HG03354 (cell line): Measurements from ENCODE around the gene TLCD2.
"Not testable (repeated sequence)": the region's sequence is repeated elsewhere in the genome, so short reads cannot be mapped to it uniquely, and the experiment has no call there.

ENCODE experiments used
- ATAC-seq: cut with Tn5 transposase; IDR thresholded peaks from one replicate; pipeline ENCODE4 v1.9.1; 2021; ENCODE audit warnings: mild to moderate bottlenecking; ENCODE audit not compliant: unreplicated experiment, poor library complexity, severe bottlenecking

The TLCD2 gene

GRCh38 chr17:1736348-1737281 is 26.4 kb upstream of the TLCD2 start:
- no peak for ATAC-seq

- no peak for ATAC-seq
Measured at GRCh38 chr17:1735834-1736347, 25.7 kb upstream of the TLCD2 start.

- no peak for ATAC-seq
Measured at GRCh38 chr17:1735418-1735817, 25.2 kb upstream of the TLCD2 start.

- ATAC-seq: no peak
Measured at GRCh38 chr17:1733759-1734158, 23.6 kb upstream of the TLCD2 start.

GRCh38 chr17:1732833-1733321 is 22.7 kb upstream of the TLCD2 start:
- no peak for ATAC-seq

GRCh38 chr17:1732241-1732832 is 22.2 kb upstream of the TLCD2 start:
- no peak for ATAC-seq

GRCh38 chr17:1731194-1731506 is 21.0 kb upstream of the TLCD2 start:
- no peak for ATAC-seq

- no peak for ATAC-seq
Measured at GRCh38 chr17:1730326-1731193, 20.4 kb upstream of the TLCD2 start.

GRCh38 chr17:1729966-1730325 is 19.8 kb upstream of the TLCD2 start:
- no peak for ATAC-seq

GRCh38 chr17:1727876-1728630 is 17.9 kb upstream of the TLCD2 start:
- no peak for ATAC-seq

- no peak for ATAC-seq
Measured at GRCh38 chr17:1727258-1727789, 17.1 kb upstream of the TLCD2 start.

GRCh38 chr17:1726626-1727257 is 16.6 kb upstream of the TLCD2 start:
- ATAC-seq: no peak

- ATAC-seq: no peak
Measured at GRCh38 chr17:1725642-1726511, 15.7 kb upstream of the TLCD2 start.

- peak; percentile 35 for ATAC-seq
Measured at GRCh38 chr17:1724869-1725641, 14.9 kb upstream of the TLCD2 start.

- peak; percentile 56 for ATAC-seq
Measured at GRCh38 chr17:1724351-1724868, 14.2 kb upstream of the TLCD2 start, which contains the start of gene WDR81. TSS of gene WDR81 (plus strand) at chr17:1724704. CDS start at chr17:1724960, 256 bp downstream.

- not testable (repeated sequence) for ATAC-seq
Measured at GRCh38 chr17:1722022-1722421, 11.8 kb upstream of the TLCD2 start.
